GM18499 (cell line): Measurements from ENCODE around the gene ELF1.

Source experiments
- ATAC-seq: cut with Tn5 transposase; IDR thresholded peaks from one replicate; pipeline ENCODE4 v1.9.1; 2021; ENCODE audit warnings: moderate number of reproducible peaks; ENCODE audit not compliant: insufficient read depth, unreplicated experiment

ELF1 gene

GRCh38 chr13:41008349-41008980 lies 10.7 kb downstream of the ELF1 start:
- no peak for ATAC-seq

GRCh38 chr13:41007744-41008128 lies 11.4 kb downstream of the ELF1 start:
- ATAC-seq = no peak

- no peak for ATAC-seq
These were observed 12.0 kb downstream of the ELF1 start for GRCh38 chr13:41006978-41007743.

- no peak for ATAC-seq
These were observed 12.8 kb downstream of the ELF1 start for GRCh38 chr13:41006306-41006705.

GRCh38 chr13:41005704-41006103 lies 13.4 kb downstream of the ELF1 start:
- no peak for ATAC-seq

- peak; percentile 53 for ATAC-seq
These were observed 14.0 kb downstream of the ELF1 start for GRCh38 chr13:41004875-41005693.

GRCh38 chr13:41002606-41003005 lies 16.5 kb downstream of the ELF1 start:
- ATAC-seq = no peak

GRCh38 chr13:41001695-41002094 lies 17.4 kb downstream of the ELF1 start:
- ATAC-seq = no peak

- no peak for ATAC-seq
These were observed 19.7 kb downstream of the ELF1 start for GRCh38 chr13:40999416-40999815.

- ATAC-seq = no peak
These were observed 22.6 kb downstream of the ELF1 start for GRCh38 chr13:40996426-40997092.

- no peak for ATAC-seq
These were observed 23.1 kb downstream of the ELF1 start for GRCh38 chr13:40995997-40996396.

- ATAC-seq = no peak
These were observed 24.4 kb downstream of the ELF1 start for GRCh38 chr13:40994581-40995230.

GRCh38 chr13:40993987-40994386 lies 25.1 kb downstream of the ELF1 start:
- ATAC-seq = no peak

- no peak for ATAC-seq
These were observed 26.2 kb downstream of the ELF1 start for GRCh38 chr13:40992678-40993518.

- ATAC-seq = no peak
These were observed 31.4 kb downstream of the ELF1 start for GRCh38 chr13:40987606-40988280.

- no peak for ATAC-seq
These were observed 32.8 kb downstream of the ELF1 start for GRCh38 chr13:40986101-40986856.

GRCh38 chr13:40985381-40986100 lies 33.6 kb downstream of the ELF1 start:
- ATAC-seq = no peak
